ENCODE measurements around the gene KIF3B. TPM values are rescaled to one million over a fixed set of nuclear protein-coding genes. Genes with fewer than 3 reads are reported as not detected.
A peak's percentile ranks its signal among the peaks of the same experiment; 100 is the strongest.

The KIF3B gene
- total and polyA plus RNA-seq, 3 experiments from 2014 or later = 5.7 to 61.6 (median 61.0) TPM

- POLR2A ChIA-PET = interaction anchor here (0.5 to 2.5 kb wide), 9 partner anchors 13 to 634 kb away, joined by 3 to 15 read pairs (median 3); partner anchors contain the start of gene KIF3B
- Histone ChIP-seq H3K4me3 (ENCODE audit: low read length) (peak within 1 kb of the TSS; percentile 97), H3K4me1 (ENCODE audit: insufficient read depth, low read length) (peaks cover 41% of the 10 kb centered on the region), H3K27ac (ENCODE audit: low read depth, low read length) (peak within 1 kb of the TSS; percentile 88), H3K9me3 (ENCODE audit: low read length) (no peaks in the 10 kb centered on the region), H3K36me3 (ENCODE audit: insufficient read depth, low read length) (no peaks in the 10 kb centered on the region), H3K27me3 (ENCODE audit: insufficient read depth, low read length, poor library complexity, severe bottlenecking) (no peaks in the 10 kb centered on the region)
- no peaks in the 10 kb centered on the region for H3K9me3 Mint-ChIP-seq
- peaks cover 38 to 53% (median 48%) of the 10 kb centered on the region in 3 donors for H3K4me1 Mint-ChIP-seq
- H3K27ac Mint-ChIP-seq = peak within 1 kb of the TSS; percentile 97 to 99 (median 98)
- H3K27me3 Mint-ChIP-seq = peaks cover 0 to 9% of the 10 kb centered on the region in 2 donors
- DNase-seq = peak; percentile 89 to 94 (median 90)
- CTCF ChIA-PET = interaction anchor here (0.8 to 1.3 kb wide), 5 partner anchors 10 to 86 kb away, joined by 3 to 4 read pairs (median 3); no protein-coding TSS in a partner anchor
- H3K36me3 Mint-ChIP-seq = peaks cover 0 to 13% (median 0%) of the 10 kb centered on the region in 3 donors
- peak within 1 kb of the TSS; percentile 93 to 98 (median 97) for H3K4me3 Mint-ChIP-seq
Observed at GRCh38 chr20:32357869-32358631, 80.6 kb downstream of the KIF3B start, which contains the start of gene ASXL1. ASXL1 (plus strand) TSS chr20:32358331; CDS start chr20:32358776, 445 bp downstream.

- H3K4me1 ChIP-seq (ENCODE audit: insufficient read depth, low read length) = peaks cover 46% of the 10 kb centered on the region
- H3K27ac Mint-ChIP-seq = peak overlapping the region in 1 of 8 donors; percentile 97
- no peaks in the 10 kb centered on the region for H3K9me3 Mint-ChIP-seq
- peaks cover 43 to 58% (median 53%) of the 10 kb centered on the region in 3 donors for H3K4me1 Mint-ChIP-seq
- peaks cover 0 to 13% (median 0%) of the 10 kb centered on the region in 3 donors for H3K36me3 Mint-ChIP-seq
- peak overlapping the region; percentile 93 for H3K4me3 ChIP-seq (ENCODE audit: low read length)
- no peak for DNase-seq
- peak overlapping the region in 4 of 7 donors; percentile 93 to 98 (median 96) for H3K4me3 Mint-ChIP-seq
- H3K27ac ChIP-seq (ENCODE audit: low read depth, low read length) = no peak overlapping the region
- POLR2A ChIA-PET = interaction anchor here (0.6 to 2.5 kb wide), 7 partner anchors 13 to 1363 kb away, joined by 3 to 9 read pairs (median 3); partner anchors contain the start of gene KIF3B
- H3K36me3 ChIP-seq (ENCODE audit: insufficient read depth, low read length) = no peaks in the 10 kb centered on the region
- no peaks in the 10 kb centered on the region for H3K27me3 ChIP-seq (ENCODE audit: insufficient read depth, low read length, poor library complexity, severe bottlenecking)
- no peaks in the 10 kb centered on the region for H3K9me3 ChIP-seq (ENCODE audit: low read length)
- CTCF ChIA-PET = interaction anchor here (1.1 to 1.3 kb wide), 3 partner anchors 22 to 85 kb away, joined by 3 to 4 read pairs (median 3); no protein-coding TSS in a partner anchor
- peaks cover 0 to 9% of the 10 kb centered on the region in 2 donors for H3K27me3 Mint-ChIP-seq
Observed at GRCh38 chr20:32358632-32358882, 81.1 kb downstream of the KIF3B start.

- Mint-ChIP-seq H3K4me3 (peak overlapping the region; percentile 88 to 96 (median 90)), H3K27ac (peak overlapping the region; percentile 76 to 95 (median 88)), H3K36me3 (peaks cover 0 to 13% (median 0%) of the 10 kb centered on the region in 3 donors), H3K9me3 (no peaks in the 10 kb centered on the region), H3K4me1 (peaks cover 47 to 63% (median 58%) of the 10 kb centered on the region in 3 donors), H3K27me3 (peaks cover 0 to 9% of the 10 kb centered on the region in 2 donors)
- Histone ChIP-seq H3K27me3 (ENCODE audit: insufficient read depth, low read length, poor library complexity, severe bottlenecking) (no peaks in the 10 kb centered on the region), H3K36me3 (ENCODE audit: insufficient read depth, low read length) (no peaks in the 10 kb centered on the region), H3K27ac (ENCODE audit: low read depth, low read length) (peak overlapping the region; percentile 74), H3K9me3 (ENCODE audit: low read length) (no peaks in the 10 kb centered on the region), H3K4me1 (ENCODE audit: insufficient read depth, low read length) (peaks cover 51% of the 10 kb centered on the region), H3K4me3 (ENCODE audit: low read length) (peak overlapping the region; percentile 93)
- ChIA-PET CTCF (interaction anchor here (0.8 to 1.5 kb wide), 6 partner anchors 11 to 85 kb away, joined by 3 to 4 read pairs (median 3); no protein-coding TSS in a partner anchor), POLR2A (interaction anchor here (0.6 to 2.5 kb wide), 13 partner anchors 11 to 1362 kb away, joined by 3 to 9 read pairs (median 3); partner anchors contain the start of gene KIF3B)
- peak; percentile 65 to 82 (median 67) for DNase-seq
Observed at GRCh38 chr20:32358883-32359632, 81.6 kb downstream of the KIF3B start.

- peaks cover 58% of the 10 kb centered on the region for H3K4me1 ChIP-seq (ENCODE audit: insufficient read depth, low read length)
- Mint-ChIP-seq H3K27ac (peak overlapping the region; percentile 76 to 95 (median 88)), H3K36me3 (peaks cover 0 to 13% (median 0%) of the 10 kb centered on the region in 3 donors), H3K9me3 (no peaks in the 10 kb centered on the region), H3K27me3 (peaks cover 0 to 9% of the 10 kb centered on the region in 2 donors), H3K4me3 (peak overlapping the region; percentile 88 to 96 (median 90)), H3K4me1 (peaks cover 52 to 70% (median 66%) of the 10 kb centered on the region in 3 donors)
- H3K4me3 ChIP-seq (ENCODE audit: low read length) = peak overlapping the region; percentile 93
- no peaks in the 10 kb centered on the region for H3K9me3 ChIP-seq (ENCODE audit: low read length)
- peak in 2 of 5 donors; percentile 18 to 37 for DNase-seq
- H3K27me3 ChIP-seq (ENCODE audit: insufficient read depth, low read length, poor library complexity, severe bottlenecking) = no peaks in the 10 kb centered on the region
- ChIA-PET CTCF (interaction anchor here (0.8 to 1.5 kb wide), 5 partner anchors 11 to 74 kb away, joined by 3 to 4 read pairs (median 3); no protein-coding TSS in a partner anchor), POLR2A (interaction anchor here (0.7 to 2.5 kb wide), 9 partner anchors 10 to 177 kb away, joined by 3 to 9 read pairs (median 3); no protein-coding TSS in a partner anchor)
- H3K27ac ChIP-seq (ENCODE audit: low read depth, low read length) = peak overlapping the region; percentile 74
- H3K36me3 ChIP-seq (ENCODE audit: insufficient read depth, low read length) = no peaks in the 10 kb centered on the region
Observed at GRCh38 chr20:32359633-32360332, 82.3 kb downstream of the KIF3B start.

GRCh38 chr20:32360333-32360634 lies 82.8 kb downstream of the KIF3B start:
- Histone ChIP-seq H3K9me3 (ENCODE audit: low read length) (no peaks in the 10 kb centered on the region), H3K27ac (ENCODE audit: low read depth, low read length) (peak overlapping the region; percentile 74), H3K4me3 (ENCODE audit: low read length) (peak overlapping the region; percentile 93), H3K36me3 (ENCODE audit: insufficient read depth, low read length) (no peaks in the 10 kb centered on the region), H3K4me1 (ENCODE audit: insufficient read depth, low read length) (peaks cover 63% of the 10 kb centered on the region), H3K27me3 (ENCODE audit: insufficient read depth, low read length, poor library complexity, severe bottlenecking) (no peaks in the 10 kb centered on the region)
- DNase-seq = no peak
- Mint-ChIP-seq H3K4me1 (peaks cover 57 to 72% (median 71%) of the 10 kb centered on the region in 3 donors), H3K27ac (peak overlapping the region; percentile 76 to 95 (median 88)), H3K27me3 (peaks cover 0 to 9% of the 10 kb centered on the region in 2 donors), H3K36me3 (peaks cover 0 to 13% (median 0%) of the 10 kb centered on the region in 3 donors), H3K9me3 (no peaks in the 10 kb centered on the region), H3K4me3 (peak overlapping the region; percentile 88 to 96 (median 90))
- ChIA-PET CTCF (interaction anchor here (1.5 kb wide), 2 partner anchors 10 to 22 kb away, joined by 3 read pairs; no protein-coding TSS in a partner anchor), POLR2A (interaction anchor here (1.0 to 1.2 kb wide), 2 partner anchors 152 to 171 kb away, joined by 3 read pairs; no protein-coding TSS in a partner anchor)

- peaks cover 0 to 27% (median 1%) of the 10 kb centered on the region in 3 donors for H3K36me3 Mint-ChIP-seq
Observed at GRCh38 chr20:32362901-32363364, 85.5 kb downstream of the KIF3B start.

GRCh38 chr20:32363492-32363891 lies 86.0 kb downstream of the KIF3B start:
- Histone ChIP-seq H3K9me3 (ENCODE audit: low read length) (no peaks in the 10 kb centered on the region), H3K36me3 (ENCODE audit: insufficient read depth, low read length) (peaks cover 4% of the 10 kb centered on the region), H3K27me3 (ENCODE audit: insufficient read depth, low read length, poor library complexity, severe bottlenecking) (no peaks in the 10 kb centered on the region), H3K27ac (ENCODE audit: low read depth, low read length) (no peak overlapping the region), H3K4me1 (ENCODE audit: insufficient read depth, low read length) (peaks cover 84% of the 10 kb centered on the region), H3K4me3 (ENCODE audit: low read length) (no peak overlapping the region)
- peaks cover 0 to 29% (median 4%) of the 10 kb centered on the region in 3 donors for H3K36me3 Mint-ChIP-seq
- H3K27ac Mint-ChIP-seq = peak overlapping the region; percentile 67 to 95 (median 86)
- H3K4me1 Mint-ChIP-seq = peaks cover 80 to 92% (median 92%) of the 10 kb centered on the region in 3 donors
- no peak for DNase-seq
- ChIA-PET CTCF (no interaction called here), POLR2A (interaction anchor here (0.7 kb wide), 1 partner anchor 86 kb away, joined by 4 read pairs; no protein-coding TSS in a partner anchor)
- peaks cover 0 to 6% of the 10 kb centered on the region in 2 donors for H3K27me3 Mint-ChIP-seq
- H3K4me3 Mint-ChIP-seq = peak overlapping the region; percentile 24 to 90 (median 68)
- H3K9me3 Mint-ChIP-seq = no peaks in the 10 kb centered on the region

More at GRCh38 chr20:32362901-32363364, 85.5 kb downstream of the KIF3B start:
- H3K27me3 Mint-ChIP-seq = peaks cover 0 to 9% of the 10 kb centered on the region in 2 donors
- peaks cover 4% of the 10 kb centered on the region for H3K36me3 ChIP-seq (ENCODE audit: insufficient read depth, low read length)
- peak overlapping the region in 6 of 7 donors; percentile 62 to 90 (median 78) for H3K4me3 Mint-ChIP-seq
- no peaks in the 10 kb centered on the region for H3K9me3 Mint-ChIP-seq
- H3K4me3 ChIP-seq (ENCODE audit: low read length) = no peak overlapping the region
- H3K4me1 Mint-ChIP-seq = peaks cover 75 to 89% (median 87%) of the 10 kb centered on the region in 3 donors
- H3K4me1 ChIP-seq (ENCODE audit: insufficient read depth, low read length) = peaks cover 79% of the 10 kb centered on the region
- DNase-seq = no peak
- ChIA-PET CTCF (no interaction called here), POLR2A (interaction anchor here (0.7 kb wide), 1 partner anchor 86 kb away, joined by 4 read pairs; no protein-coding TSS in a partner anchor)
- H3K27ac Mint-ChIP-seq = peak overlapping the region; percentile 67 to 95 (median 86)
- no peaks in the 10 kb centered on the region for H3K9me3 ChIP-seq (ENCODE audit: low read length)
- no peaks in the 10 kb centered on the region for H3K27me3 ChIP-seq (ENCODE audit: insufficient read depth, low read length, poor library complexity, severe bottlenecking)
- H3K27ac ChIP-seq (ENCODE audit: low read depth, low read length) = no peak overlapping the region

All from CD8-positive, alpha-beta memory T cell (primary cell).